Measurements from ENCODE around the gene AMBP.

- TF ChIP-seq CTCF (conservative IDR thresholded peaks at IDR 0.05; ENCODE audit: low read length), result no peak
- no peak for TF ChIP-seq EZH2phosphoT487 (IDR thresholded peaks at IDR 0.05; ENCODE audit: borderline replicate concordance)
Measured at GRCh38 chr9:114025760-114026159, 52.3 kb downstream of the AMBP start.
